ENCODE measurements around the gene NLK. TPM values are rescaled to one million over a fixed set of nuclear protein-coding genes. Genes with fewer than 3 reads are reported as not detected.

Gene NLK
- total and polyA plus RNA-seq, 10 of the 15 experiments (the other 5 are each of a cell fraction or from before 2014, with no cell fraction given) = 5.0 to 22.9 (median 15.0) TPM

DNA sequence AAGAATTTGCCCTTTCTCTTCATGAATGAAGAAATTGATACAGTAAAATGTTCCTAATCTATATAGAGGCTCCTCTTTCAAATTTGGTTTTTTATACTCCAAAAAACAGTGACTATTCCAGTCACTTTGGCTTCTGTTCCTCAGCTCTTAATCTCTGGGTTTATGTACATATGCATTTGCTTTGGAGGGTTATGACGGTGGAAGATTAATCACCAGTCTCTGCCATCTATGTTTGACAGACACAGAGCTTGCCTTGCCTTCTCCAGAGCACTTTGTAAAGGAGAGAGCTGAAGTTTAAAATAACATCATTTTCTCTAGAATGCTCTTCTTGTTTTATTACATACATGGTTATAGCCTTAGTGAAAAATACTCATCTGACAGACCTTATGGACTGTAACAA, 99.3 kb downstream of the NLK start:
- Histone ChIP-seq H3K27me3 (replicated peaks in 1 of 2; ENCODE audit: control insufficient read depth in 2 of 2, insufficient read depth in 2 of 2, low read length in 1 of 2) (no peaks in the 10 kb centered on the region), H3K79me2 (ENCODE audit: control insufficient read depth, insufficient read depth, low read length) (no peaks in the 10 kb centered on the region), H4K20me1 (ENCODE audit: control insufficient read depth, insufficient read depth) (no peaks in the 10 kb centered on the region), H3K27ac (ENCODE audit: control insufficient read depth, insufficient read depth) (no peak overlapping the region), H3K9ac (ENCODE audit: control insufficient read depth, insufficient read depth, low read length) (no peak overlapping the region), H3K4me3 (no peak overlapping the region), H3K36me3 (ENCODE audit: control insufficient read depth in 2 of 2, insufficient read depth in 2 of 2, low read length in 1 of 2) (no peaks in the 10 kb centered on the region), H3K4me2 (ENCODE audit: control insufficient read depth, insufficient read depth) (no peak overlapping the region), H3K4me1 (ENCODE audit: control insufficient read depth, insufficient read depth, low read length) (no peaks in the 10 kb centered on the region), H3K9me3 (replicated peaks; ENCODE audit: control insufficient read depth, insufficient read depth, low read length) (no peaks in the 10 kb centered on the region), H2AFZ (ENCODE audit: control insufficient read depth, low read depth, low read length) (no peak overlapping the region)
- SMC1A ChIA-PET (ENCODE audit: uncharacterized antibody, unreplicated experiment) = no interaction called here
- intact Hi-C loops (cut with micrococcal nuclease; ENCODE audit: unreplicated experiment) (no loop called here), in situ Hi-C loops (cut with MboI) (no loop called here)
- POLR2A ChIA-PET = no interaction called here
- WGBS (ENCODE audit: insufficient coverage, insufficient replicate concordance, low lambda C conversion rate, missing lambda C conversion rate) = 100% methylated on average over 1 of the region's 1 CpG
- ATAC-seq = no peak
- no peak for FAIRE-seq
- CTCF ChIA-PET = no interaction called here
- DNase-seq (ENCODE audit: low read depth, low spot score) = no peak
- no TSS peak for BruUV-seq (replicated peaks)
- RAD21 ChIA-PET (ENCODE audit: unreplicated experiment) = no interaction called here
- TF ChIP-seq, protein P1, sequence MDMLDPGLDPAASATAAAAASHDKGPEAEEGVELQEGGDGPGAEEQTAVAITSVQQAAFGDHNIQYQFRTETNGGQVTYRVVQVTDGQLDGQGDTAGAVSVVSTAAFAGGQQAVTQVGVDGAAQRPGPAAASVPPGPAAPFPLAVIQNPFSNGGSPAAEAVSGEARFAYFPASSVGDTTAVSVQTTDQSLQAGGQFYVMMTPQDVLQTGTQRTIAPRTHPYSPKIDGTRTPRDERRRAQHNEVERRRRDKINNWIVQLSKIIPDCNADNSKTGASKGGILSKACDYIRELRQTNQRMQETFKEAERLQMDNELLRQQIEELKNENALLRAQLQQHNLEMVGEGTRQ (IDR thresholded peaks at IDR 0.05; ENCODE audit: borderline replicate concordance, low read depth, low read length) = no peak
- no peak for TF ChIP-seq CHD2 (IDR thresholded peaks at IDR 0.05; ENCODE audit: borderline replicate concordance, low read depth, low read length)
- no peak for TF ChIP-seq GABPA (IDR thresholded peaks at IDR 0.05; ENCODE audit: low read depth)
- TF ChIP-seq FOXK2 (IDR thresholded peaks at IDR 0.05) = no peak
- TF ChIP-seq GATAD2B (conservative IDR thresholded peaks at IDR 0.05; ENCODE audit: low read depth) = no peak
- no peak for TF ChIP-seq MYB (IDR thresholded peaks at IDR 0.05; ENCODE audit: borderline replicate concordance, low read depth, low read length)
- TF ChIP-seq SIN3A (IDR thresholded peaks at IDR 0.05; ENCODE audit: low read depth, low read length) = no peak
- TF ChIP-seq CBX5 (IDR thresholded peaks at IDR 0.05; ENCODE audit: low read depth) = no peak
- TF ChIP-seq, protein P2, sequence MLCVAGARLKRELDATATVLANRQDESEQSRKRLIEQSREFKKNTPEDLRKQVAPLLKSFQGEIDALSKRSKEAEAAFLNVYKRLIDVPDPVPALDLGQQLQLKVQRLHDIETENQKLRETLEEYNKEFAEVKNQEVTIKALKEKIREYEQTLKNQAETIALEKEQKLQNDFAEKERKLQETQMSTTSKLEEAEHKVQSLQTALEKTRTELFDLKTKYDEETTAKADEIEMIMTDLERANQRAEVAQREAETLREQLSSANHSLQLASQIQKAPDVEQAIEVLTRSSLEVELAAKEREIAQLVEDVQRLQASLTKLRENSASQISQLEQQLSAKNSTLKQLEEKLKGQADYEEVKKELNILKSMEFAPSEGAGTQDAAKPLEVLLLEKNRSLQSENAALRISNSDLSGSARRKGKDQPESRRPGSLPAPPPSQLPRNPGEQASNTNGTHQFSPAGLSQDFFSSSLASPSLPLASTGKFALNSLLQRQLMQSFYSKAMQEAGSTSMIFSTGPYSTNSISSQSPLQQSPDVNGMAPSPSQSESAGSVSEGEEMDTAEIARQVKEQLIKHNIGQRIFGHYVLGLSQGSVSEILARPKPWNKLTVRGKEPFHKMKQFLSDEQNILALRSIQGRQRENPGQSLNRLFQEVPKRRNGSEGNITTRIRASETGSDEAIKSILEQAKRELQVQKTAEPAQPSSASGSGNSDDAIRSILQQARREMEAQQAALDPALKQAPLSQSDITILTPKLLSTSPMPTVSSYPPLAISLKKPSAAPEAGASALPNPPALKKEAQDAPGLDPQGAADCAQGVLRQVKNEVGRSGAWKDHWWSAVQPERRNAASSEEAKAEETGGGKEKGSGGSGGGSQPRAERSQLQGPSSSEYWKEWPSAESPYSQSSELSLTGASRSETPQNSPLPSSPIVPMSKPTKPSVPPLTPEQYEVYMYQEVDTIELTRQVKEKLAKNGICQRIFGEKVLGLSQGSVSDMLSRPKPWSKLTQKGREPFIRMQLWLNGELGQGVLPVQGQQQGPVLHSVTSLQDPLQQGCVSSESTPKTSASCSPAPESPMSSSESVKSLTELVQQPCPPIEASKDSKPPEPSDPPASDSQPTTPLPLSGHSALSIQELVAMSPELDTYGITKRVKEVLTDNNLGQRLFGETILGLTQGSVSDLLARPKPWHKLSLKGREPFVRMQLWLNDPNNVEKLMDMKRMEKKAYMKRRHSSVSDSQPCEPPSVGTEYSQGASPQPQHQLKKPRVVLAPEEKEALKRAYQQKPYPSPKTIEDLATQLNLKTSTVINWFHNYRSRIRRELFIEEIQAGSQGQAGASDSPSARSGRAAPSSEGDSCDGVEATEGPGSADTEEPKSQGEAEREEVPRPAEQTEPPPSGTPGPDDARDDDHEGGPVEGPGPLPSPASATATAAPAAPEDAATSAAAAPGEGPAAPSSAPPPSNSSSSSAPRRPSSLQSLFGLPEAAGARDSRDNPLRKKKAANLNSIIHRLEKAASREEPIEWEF (IDR thresholded peaks at IDR 0.05; ENCODE audit: insufficient replicate concordance, low read depth, low read length) = no peak
- no peak for TF ChIP-seq BHLHE40 (IDR thresholded peaks at IDR 0.05; ENCODE audit: borderline replicate concordance in 1 of 2, low read depth in 2 of 2, low read length in 1 of 2)
- no peak for TF ChIP-seq WRNIP1 (IDR thresholded peaks at IDR 0.05; ENCODE audit: borderline replicate concordance, low read depth, low read length)
- TF ChIP-seq PAX8 (IDR thresholded peaks at IDR 0.05) = no peak
- TF ChIP-seq RFX5 (IDR thresholded peaks at IDR 0.05; ENCODE audit: low read depth, low read length) = no peak
- TF ChIP-seq, protein P3, sequence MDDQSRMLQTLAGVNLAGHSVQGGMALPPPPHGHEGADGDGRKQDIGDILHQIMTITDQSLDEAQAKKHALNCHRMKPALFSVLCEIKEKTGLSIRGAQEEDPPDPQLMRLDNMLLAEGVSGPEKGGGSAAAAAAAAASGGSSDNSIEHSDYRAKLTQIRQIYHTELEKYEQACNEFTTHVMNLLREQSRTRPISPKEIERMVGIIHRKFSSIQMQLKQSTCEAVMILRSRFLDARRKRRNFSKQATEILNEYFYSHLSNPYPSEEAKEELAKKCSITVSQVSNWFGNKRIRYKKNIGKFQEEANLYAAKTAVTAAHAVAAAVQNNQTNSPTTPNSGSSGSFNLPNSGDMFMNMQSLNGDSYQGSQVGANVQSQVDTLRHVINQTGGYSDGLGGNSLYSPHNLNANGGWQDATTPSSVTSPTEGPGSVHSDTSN (IDR thresholded peaks at IDR 0.05; ENCODE audit: insufficient replicate concordance, low read depth, low read length) = no peak
- TF ChIP-seq EP300 (IDR thresholded peaks at IDR 0.05; ENCODE audit: borderline replicate concordance in 1 of 2, control insufficient read depth in 1 of 2, low read depth in 2 of 2, low read length in 2 of 2) = no peak

All from GM12878 (cell line).